ENCODE data around the gene FRMD4B. TPM values are rescaled to one million over a fixed set of nuclear protein-coding genes. Genes with fewer than 3 reads are reported as not detected.

Gene FRMD4B
- total and polyA plus RNA-seq, 2 experiments from 2014 or later = 6.4 to 12.8 TPM

DNA sequence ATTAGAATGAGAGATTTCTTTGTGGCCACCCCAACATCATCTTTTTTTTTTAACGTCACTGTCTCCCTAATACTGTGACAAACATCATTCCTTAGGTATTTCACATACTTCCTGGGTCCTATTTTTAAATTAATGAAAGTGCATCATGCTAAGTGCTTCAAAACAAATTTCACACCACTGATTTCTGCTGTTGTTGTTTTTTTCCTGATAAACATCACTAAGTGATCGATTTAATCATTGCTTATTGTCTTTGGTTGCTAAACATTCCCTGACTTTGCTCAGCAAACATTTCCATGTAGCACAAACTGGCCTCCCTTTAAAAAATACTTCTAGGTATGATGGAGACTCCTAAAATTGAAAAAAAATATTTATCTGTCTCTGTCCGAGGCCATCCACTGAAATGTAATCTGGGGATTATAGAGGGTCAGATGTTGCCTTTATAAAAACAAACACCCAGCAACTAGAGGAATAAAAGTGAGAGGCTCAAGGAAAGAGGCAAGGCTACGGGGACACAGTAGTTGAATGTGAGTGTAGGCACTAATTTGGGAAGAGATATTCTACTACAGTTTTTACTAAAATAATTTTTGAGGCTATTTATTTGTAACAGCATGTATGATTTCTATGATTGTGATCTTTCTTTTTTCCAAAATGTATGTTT is 243.0 kb downstream of the FRMD4B start:
- ATAC-seq (no peak), DNase-seq (ENCODE audit: low spot score) (no peak)
- Histone ChIP-seq H3K79me2 (replicated peaks; ENCODE audit: insufficient read depth) (no peaks in the 10 kb centered on the region), H3K4me3 (no peak overlapping the region), H4K20me1 (replicated peaks; ENCODE audit: insufficient read depth) (no peaks in the 10 kb centered on the region; the same call in 1 of the 2 replicates), H2AFZ (no peak overlapping the region), H3K4me2 (no peak overlapping the region), H3K27me3 (ENCODE audit: insufficient read depth) (peaks cover 49% of the 10 kb centered on the region), H3K9me2 (ENCODE audit: insufficient read depth) (no peaks in the 10 kb centered on the region), H3F3A (replicated peaks; ENCODE audit: low read depth) (0 out of 2 replicates have a peak, but pooled peaks cover 4% of the 10 kb centered on the region), H3K27ac (ENCODE audit: low read depth) (no peak overlapping the region), H3K36me3 (ENCODE audit: insufficient read depth) (no peaks in the 10 kb centered on the region), H3K4me1 (ENCODE audit: insufficient read depth) (peaks cover 5% of the 10 kb centered on the region)
- no peaks in the 10 kb centered on the region for H3K36me3 Mint-ChIP-seq (ENCODE audit: low read depth)
- no peak overlapping the region for H3K27ac Mint-ChIP-seq
- H3K4me1 Mint-ChIP-seq = peaks cover 23% of the 10 kb centered on the region
- TF ChIP-seq ZNF114 (CRISPR knock-in tag; IDR thresholded peaks at IDR 0.05) (no peak), POLR2AphosphoS5 (IDR thresholded peaks at IDR 0.05; ENCODE audit: low read depth) (no peak), NANOG (IDR thresholded peaks at IDR 0.05; ENCODE audit: borderline replicate concordance) (no peak), EZH2phosphoT487 (IDR thresholded peaks at IDR 0.05; ENCODE audit: unreplicated experiment) (no peak), STAT1 (IDR thresholded peaks at IDR 0.05; ENCODE audit: unreplicated experiment) (no peak), JUNB (IDR thresholded peaks at IDR 0.05; ENCODE audit: unreplicated experiment) (no peak), CREB1 (CRISPR knock-in tag; IDR thresholded peaks at IDR 0.05; ENCODE audit: low read depth) (no peak), ZNF331 (CRISPR knock-in tag; IDR thresholded peaks at IDR 0.05; ENCODE audit: low read depth) (no peak), EZH2 (IDR thresholded peaks at IDR 0.05; ENCODE audit: low read depth, unreplicated experiment) (no peak)
- TF ChIP-seq, protein P1, sequence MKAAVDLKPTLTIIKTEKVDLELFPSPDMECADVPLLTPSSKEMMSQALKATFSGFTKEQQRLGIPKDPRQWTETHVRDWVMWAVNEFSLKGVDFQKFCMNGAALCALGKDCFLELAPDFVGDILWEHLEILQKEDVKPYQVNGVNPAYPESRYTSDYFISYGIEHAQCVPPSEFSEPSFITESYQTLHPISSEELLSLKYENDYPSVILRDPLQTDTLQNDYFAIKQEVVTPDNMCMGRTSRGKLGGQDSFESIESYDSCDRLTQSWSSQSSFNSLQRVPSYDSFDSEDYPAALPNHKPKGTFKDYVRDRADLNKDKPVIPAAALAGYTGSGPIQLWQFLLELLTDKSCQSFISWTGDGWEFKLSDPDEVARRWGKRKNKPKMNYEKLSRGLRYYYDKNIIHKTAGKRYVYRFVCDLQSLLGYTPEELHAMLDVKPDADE (IDR thresholded peaks at IDR 0.05) = no peak
- TF ChIP-seq, protein P2, sequence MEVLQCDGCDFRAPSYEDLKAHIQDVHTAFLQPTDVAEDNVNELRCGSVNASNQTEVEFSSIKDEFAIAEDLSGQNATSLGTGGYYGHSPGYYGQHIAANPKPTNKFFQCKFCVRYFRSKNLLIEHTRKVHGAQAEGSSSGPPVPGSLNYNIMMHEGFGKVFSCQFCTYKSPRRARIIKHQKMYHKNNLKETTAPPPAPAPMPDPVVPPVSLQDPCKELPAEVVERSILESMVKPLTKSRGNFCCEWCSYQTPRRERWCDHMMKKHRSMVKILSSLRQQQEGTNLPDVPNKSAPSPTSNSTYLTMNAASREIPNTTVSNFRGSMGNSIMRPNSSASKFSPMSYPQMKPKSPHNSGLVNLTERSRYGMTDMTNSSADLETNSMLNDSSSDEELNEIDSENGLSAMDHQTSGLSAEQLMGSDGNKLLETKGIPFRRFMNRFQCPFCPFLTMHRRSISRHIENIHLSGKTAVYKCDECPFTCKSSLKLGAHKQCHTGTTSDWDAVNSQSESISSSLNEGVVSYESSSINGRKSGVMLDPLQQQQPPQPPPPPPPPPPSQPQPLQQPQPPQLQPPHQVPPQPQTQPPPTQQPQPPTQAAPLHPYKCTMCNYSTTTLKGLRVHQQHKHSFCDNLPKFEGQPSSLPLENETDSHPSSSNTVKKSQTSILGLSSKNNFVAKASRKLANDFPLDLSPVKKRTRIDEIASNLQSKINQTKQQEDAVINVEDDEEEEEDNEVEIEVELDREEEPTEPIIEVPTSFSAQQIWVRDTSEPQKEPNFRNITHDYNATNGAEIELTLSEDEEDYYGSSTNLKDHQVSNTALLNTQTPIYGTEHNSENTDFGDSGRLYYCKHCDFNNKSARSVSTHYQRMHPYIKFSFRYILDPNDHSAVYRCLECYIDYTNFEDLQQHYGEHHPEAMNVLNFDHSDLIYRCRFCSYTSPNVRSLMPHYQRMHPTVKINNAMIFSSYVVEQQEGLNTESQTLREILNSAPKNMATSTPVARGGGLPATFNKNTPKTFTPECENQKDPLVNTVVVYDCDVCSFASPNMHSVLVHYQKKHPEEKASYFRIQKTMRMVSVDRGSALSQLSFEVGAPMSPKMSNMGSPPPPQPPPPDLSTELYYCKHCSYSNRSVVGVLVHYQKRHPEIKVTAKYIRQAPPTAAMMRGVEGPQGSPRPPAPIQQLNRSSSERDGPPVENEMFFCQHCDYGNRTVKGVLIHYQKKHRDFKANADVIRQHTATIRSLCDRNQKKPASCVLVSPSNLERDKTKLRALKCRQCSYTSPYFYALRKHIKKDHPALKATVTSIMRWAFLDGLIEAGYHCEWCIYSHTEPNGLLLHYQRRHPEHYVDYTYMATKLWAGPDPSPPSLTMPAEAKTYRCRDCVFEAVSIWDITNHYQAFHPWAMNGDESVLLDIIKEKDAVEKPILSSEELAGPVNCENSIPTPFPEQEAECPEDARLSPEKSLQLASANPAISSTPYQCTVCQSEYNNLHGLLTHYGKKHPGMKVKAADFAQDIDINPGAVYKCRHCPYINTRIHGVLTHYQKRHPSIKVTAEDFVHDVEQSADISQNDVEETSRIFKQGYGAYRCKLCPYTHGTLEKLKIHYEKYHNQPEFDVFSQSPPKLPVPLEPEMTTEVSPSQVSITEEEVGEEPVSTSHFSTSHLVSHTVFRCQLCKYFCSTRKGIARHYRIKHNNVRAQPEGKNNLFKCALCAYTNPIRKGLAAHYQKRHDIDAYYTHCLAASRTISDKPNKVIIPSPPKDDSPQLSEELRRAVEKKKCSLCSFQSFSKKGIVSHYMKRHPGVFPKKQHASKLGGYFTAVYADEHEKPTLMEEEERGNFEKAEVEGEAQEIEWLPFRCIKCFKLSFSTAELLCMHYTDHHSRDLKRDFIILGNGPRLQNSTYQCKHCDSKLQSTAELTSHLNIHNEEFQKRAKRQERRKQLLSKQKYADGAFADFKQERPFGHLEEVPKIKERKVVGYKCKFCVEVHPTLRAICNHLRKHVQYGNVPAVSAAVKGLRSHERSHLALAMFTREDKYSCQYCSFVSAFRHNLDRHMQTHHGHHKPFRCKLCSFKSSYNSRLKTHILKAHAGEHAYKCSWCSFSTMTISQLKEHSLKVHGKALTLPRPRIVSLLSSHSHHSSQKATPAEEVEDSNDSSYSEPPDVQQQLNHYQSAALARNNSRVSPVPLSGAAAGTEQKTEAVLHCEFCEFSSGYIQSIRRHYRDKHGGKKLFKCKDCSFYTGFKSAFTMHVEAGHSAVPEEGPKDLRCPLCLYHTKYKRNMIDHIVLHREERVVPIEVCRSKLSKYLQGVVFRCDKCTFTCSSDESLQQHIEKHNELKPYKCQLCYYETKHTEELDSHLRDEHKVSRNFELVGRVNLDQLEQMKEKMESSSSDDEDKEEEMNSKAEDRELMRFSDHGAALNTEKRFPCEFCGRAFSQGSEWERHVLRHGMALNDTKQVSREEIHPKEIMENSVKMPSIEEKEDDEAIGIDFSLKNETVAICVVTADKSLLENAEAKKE (CRISPR knock-in tag; IDR thresholded peaks at IDR 0.05) = no peak
- TF ChIP-seq, protein P3, sequence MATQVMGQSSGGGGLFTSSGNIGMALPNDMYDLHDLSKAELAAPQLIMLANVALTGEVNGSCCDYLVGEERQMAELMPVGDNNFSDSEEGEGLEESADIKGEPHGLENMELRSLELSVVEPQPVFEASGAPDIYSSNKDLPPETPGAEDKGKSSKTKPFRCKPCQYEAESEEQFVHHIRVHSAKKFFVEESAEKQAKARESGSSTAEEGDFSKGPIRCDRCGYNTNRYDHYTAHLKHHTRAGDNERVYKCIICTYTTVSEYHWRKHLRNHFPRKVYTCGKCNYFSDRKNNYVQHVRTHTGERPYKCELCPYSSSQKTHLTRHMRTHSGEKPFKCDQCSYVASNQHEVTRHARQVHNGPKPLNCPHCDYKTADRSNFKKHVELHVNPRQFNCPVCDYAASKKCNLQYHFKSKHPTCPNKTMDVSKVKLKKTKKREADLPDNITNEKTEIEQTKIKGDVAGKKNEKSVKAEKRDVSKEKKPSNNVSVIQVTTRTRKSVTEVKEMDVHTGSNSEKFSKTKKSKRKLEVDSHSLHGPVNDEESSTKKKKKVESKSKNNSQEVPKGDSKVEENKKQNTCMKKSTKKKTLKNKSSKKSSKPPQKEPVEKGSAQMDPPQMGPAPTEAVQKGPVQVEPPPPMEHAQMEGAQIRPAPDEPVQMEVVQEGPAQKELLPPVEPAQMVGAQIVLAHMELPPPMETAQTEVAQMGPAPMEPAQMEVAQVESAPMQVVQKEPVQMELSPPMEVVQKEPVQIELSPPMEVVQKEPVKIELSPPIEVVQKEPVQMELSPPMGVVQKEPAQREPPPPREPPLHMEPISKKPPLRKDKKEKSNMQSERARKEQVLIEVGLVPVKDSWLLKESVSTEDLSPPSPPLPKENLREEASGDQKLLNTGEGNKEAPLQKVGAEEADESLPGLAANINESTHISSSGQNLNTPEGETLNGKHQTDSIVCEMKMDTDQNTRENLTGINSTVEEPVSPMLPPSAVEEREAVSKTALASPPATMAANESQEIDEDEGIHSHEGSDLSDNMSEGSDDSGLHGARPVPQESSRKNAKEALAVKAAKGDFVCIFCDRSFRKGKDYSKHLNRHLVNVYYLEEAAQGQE (IDR thresholded peaks at IDR 0.05; ENCODE audit: unreplicated experiment) = no peak
- TF ChIP-seq, protein P4, sequence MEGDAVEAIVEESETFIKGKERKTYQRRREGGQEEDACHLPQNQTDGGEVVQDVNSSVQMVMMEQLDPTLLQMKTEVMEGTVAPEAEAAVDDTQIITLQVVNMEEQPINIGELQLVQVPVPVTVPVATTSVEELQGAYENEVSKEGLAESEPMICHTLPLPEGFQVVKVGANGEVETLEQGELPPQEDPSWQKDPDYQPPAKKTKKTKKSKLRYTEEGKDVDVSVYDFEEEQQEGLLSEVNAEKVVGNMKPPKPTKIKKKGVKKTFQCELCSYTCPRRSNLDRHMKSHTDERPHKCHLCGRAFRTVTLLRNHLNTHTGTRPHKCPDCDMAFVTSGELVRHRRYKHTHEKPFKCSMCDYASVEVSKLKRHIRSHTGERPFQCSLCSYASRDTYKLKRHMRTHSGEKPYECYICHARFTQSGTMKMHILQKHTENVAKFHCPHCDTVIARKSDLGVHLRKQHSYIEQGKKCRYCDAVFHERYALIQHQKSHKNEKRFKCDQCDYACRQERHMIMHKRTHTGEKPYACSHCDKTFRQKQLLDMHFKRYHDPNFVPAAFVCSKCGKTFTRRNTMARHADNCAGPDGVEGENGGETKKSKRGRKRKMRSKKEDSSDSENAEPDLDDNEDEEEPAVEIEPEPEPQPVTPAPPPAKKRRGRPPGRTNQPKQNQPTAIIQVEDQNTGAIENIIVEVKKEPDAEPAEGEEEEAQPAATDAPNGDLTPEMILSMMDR (conservative IDR thresholded peaks at IDR 0.05; ENCODE audit: low read depth in 2 of 2) = no peak
- peaks cover 8% of the 10 kb centered on the region for H3K27me3 Mint-ChIP-seq (ENCODE audit: insufficient read depth, low read depth, poor library complexity)
- H3K4me3 Mint-ChIP-seq = no peak overlapping the region
- H3K9me3 Mint-ChIP-seq = no peaks in the 10 kb centered on the region; the same call in 2 of the 3 replicates
